IMR-90 (cell line): ENCODE data around the gene TMEM72. TPM values are rescaled to one million over a fixed set of nuclear protein-coding genes. Genes with fewer than 3 reads are reported as not detected.

Experiments used
- ATAC-seq: fragments of 200-7000 bp; cut with Tn5 transposase; 2 replicates; pipeline ENCODE4 v1.9.1; 2020; ENCODE audit warnings: low read depth, mild to moderate bottlenecking, moderate library complexity
- BruUV-seq: library from RNA; stranded (reverse); fragments of 400-500 nt; replicated peaks from 2 replicates; lab custom pipeline; 2021; lab: Mats Ljungman, UMichigan
- CTCF ChIA-PET: fragments of 300-600 bp; formaldehyde crosslinking; extraction: SDS; loops from one replicate; lab custom pipeline; 2021; ENCODE audit warnings: antibody characterized with exemption; lab: Yijun Ruan, JAX
- POLR2A ChIA-PET: fragments of 300-600 bp; sonication (Branson Sonifier 250); formaldehyde crosslinking; loops from one replicate; lab custom pipeline; 2022; ENCODE audit warnings: antibody characterized with exemption; ENCODE audit not compliant: unreplicated experiment; lab: Charles Lee
- DNase-seq: peaks from one replicate; pipeline ENCODE4 v3.0.0; 2013
- H2AFZ ChIP-seq: replicated peaks from 2 replicates; pipeline ENCODE3; 2013; ENCODE audit warnings: low read length, mild to moderate bottlenecking; ENCODE audit not compliant: poor library complexity
- H2AK5ac ChIP-seq: 2 replicates; pipeline ENCODE4 v1.6.1; 2013; ENCODE audit warnings: low read depth, low read length, inconsistent platforms
- H2AK9ac ChIP-seq: replicated peaks from 2 replicates; pipeline ENCODE3; 2013; ENCODE audit warnings: mild to moderate bottlenecking, low read depth, low read length, moderate library complexity; ENCODE audit not compliant: poor library complexity
- H2BK120ac ChIP-seq: 2 replicates; pipeline ENCODE4 v1.6.1; 2013; ENCODE audit warnings: low read depth, low read length, inconsistent platforms
- H2BK15ac ChIP-seq: 3 replicates; pipeline ENCODE4 v1.6.1; 2013; ENCODE audit warnings: low read depth, low read length, inconsistent platforms
- H2BK20ac ChIP-seq: 2 replicates; pipeline ENCODE4 v1.6.1; 2013; ENCODE audit warnings: low read depth, mild to moderate bottlenecking, inconsistent platforms, low read length, moderate library complexity
- H2BK5ac ChIP-seq: 2 replicates; pipeline ENCODE4 v1.6.1; 2013; ENCODE audit warnings: mild to moderate bottlenecking, low read depth, low read length, inconsistent platforms; ENCODE audit not compliant: poor library complexity, severe bottlenecking
- H3K14ac ChIP-seq: replicated peaks from 2 replicates; pipeline ENCODE4 v1.6.1; 2013; ENCODE audit warnings: low read depth, low read length, inconsistent platforms
- H3K18ac ChIP-seq: 2 replicates; pipeline ENCODE4 v1.6.1; 2013; ENCODE audit warnings: low read depth, low read length, control low read depth
- H3K23ac ChIP-seq: 2 replicates; pipeline ENCODE4 v1.6.1; 2013; ENCODE audit warnings: low read depth, low read length, inconsistent platforms
- H3K27ac ChIP-seq: 2 replicates; pipeline ENCODE4 v1.5.1; 2013; ENCODE audit warnings: mild to moderate bottlenecking, control low read depth, low read length; ENCODE audit not compliant: insufficient read depth
- H3K27me3 ChIP-seq: 2 replicates; pipeline ENCODE4 v1.6.1; 2013; ENCODE audit warnings: low read length; ENCODE audit not compliant: control insufficient read depth, insufficient read depth
- H3K36me3 ChIP-seq: 2 replicates; pipeline ENCODE4 v1.6.1; 2013; ENCODE audit warnings: low read length, mixed read lengths; ENCODE audit not compliant: control insufficient read depth, insufficient read depth
- H3K4ac ChIP-seq: 2 replicates; pipeline ENCODE4 v1.6.1; 2013; ENCODE audit warnings: low read depth, low read length, inconsistent platforms
- H3K4me1 ChIP-seq: 2 replicates; pipeline ENCODE4 v1.6.1; 2013; ENCODE audit warnings: low read length, mixed read lengths; ENCODE audit not compliant: control insufficient read depth, insufficient read depth
- H3K4me2 ChIP-seq: 2 replicates; pipeline ENCODE4 v1.6.1; 2013; ENCODE audit warnings: low read depth, mild to moderate bottlenecking, control low read depth, low read length, moderate library complexity
- H3K4me3 ChIP-seq: 2 replicates; pipeline ENCODE4 v1.5.1; 2013; ENCODE audit warnings: low read depth, mild to moderate bottlenecking, control low read depth, low read length, moderate library complexity; ENCODE audit not compliant: insufficient read depth
- H3K56ac ChIP-seq: 2 replicates; pipeline ENCODE4 v1.6.1; 2013; ENCODE audit warnings: low read length, inconsistent platforms; ENCODE audit not compliant: insufficient read depth; ENCODE audit errors: extremely low read depth
- H3K79me1 ChIP-seq, 2 experiments: 2 replicates each; pipeline ENCODE4 v1.6.1; 2013; ENCODE audit warnings: low read length in 2 of 2, inconsistent platforms in 1 of 2, low read depth in 1 of 2
- H3K9ac ChIP-seq: 2 replicates; pipeline ENCODE4 v1.6.1; 2013; ENCODE audit warnings: low read depth, low read length, control low read depth
- H3K9me1 ChIP-seq: 2 replicates; pipeline ENCODE4 v1.6.1; 2013; ENCODE audit warnings: low read length, inconsistent platforms; ENCODE audit not compliant: insufficient read depth
- H3K9me3 ChIP-seq: 2 replicates; pipeline ENCODE4 v1.6.1; 2013; ENCODE audit warnings: low read length; ENCODE audit not compliant: control insufficient read depth, insufficient read depth
- H4K20me1 ChIP-seq: 2 replicates; pipeline ENCODE4 v1.6.1; 2013; ENCODE audit warnings: low read length, inconsistent platforms; ENCODE audit not compliant: insufficient read depth
- H4K5ac ChIP-seq: 2 replicates; pipeline ENCODE4 v1.6.1; 2013; ENCODE audit warnings: mild to moderate bottlenecking, low read depth, low read length, control low read depth
- H4K8ac ChIP-seq, 2 experiments: 2 replicates each; pipeline ENCODE4 v1.6.1; 2013; ENCODE audit warnings: low read depth in 2 of 2, low read length in 2 of 2, control low read depth in 1 of 2, inconsistent platforms in 1 of 2
- H4K91ac ChIP-seq: 2 replicates; pipeline ENCODE4 v1.6.1; 2013; ENCODE audit warnings: low read depth, low read length, inconsistent platforms; ENCODE audit not compliant: insufficient read depth
- BHLHE40 ChIP-seq: fragments of 150-350 bp; IDR thresholded peaks from 2 replicates; pipeline ENCODE4 v1.6.1; 2016; ENCODE audit warnings: mild to moderate bottlenecking, low read depth, low read length
- RAD21 ChIP-seq: IDR thresholded peaks from 2 replicates; pipeline ENCODE4 v1.6.1; 2012; ENCODE audit warnings: low read length, improper control_type of control experiment
- WGBS, 2 experiments: methylation state at CpG; one replicate each; pipeline versions ENCODE4 v1.1.5 to v1.1.7; 2013; ENCODE audit warnings: missing lambda C conversion rate in 2 of 2; ENCODE audit not compliant: insufficient read length in 1 of 2; ENCODE audit errors: extremely low coverage in 2 of 2; 5-methylcytosine and 5-hydroxymethylcytosine counted together
- dilution Hi-C: fragments of 300-500 bp; cut with HindIII; formaldehyde crosslinking; loops from one replicate; pipeline ENCODE4 v1.14.3; 2018; ENCODE audit warnings: low sequenced_read_pairs; ENCODE audit not compliant: unreplicated experiment
- in situ Hi-C: fragments of 300-500 bp; cut with MboI; formaldehyde crosslinking; loops from 3 replicates; pipeline ENCODE4 v1.14.3; 2019; ENCODE audit warnings: low sequenced_read_pairs, inconsistent platforms, mixed read lengths
- intact Hi-C: fragments of 100-400 bp; cut with micrococcal nuclease; formaldehyde crosslinking; loops from 2 replicates; pipeline ENCODE4 v1.10.0; 2022
- polyA plus RNA-seq, 3 experiments: library from polyadenylated mRNA; depleted of rRNA; stranded (reverse); fragments of >200 nt; gene quantifications; 2 replicates each; pipeline ENCODE4 v1.2.3, GENCODE V29; 2012; ENCODE audit warnings: low replicate concordance in 1 of 3
- total RNA-seq: library from RNA; depleted of rRNA; stranded (reverse); fragments of >200 nt; gene quantifications from 2 replicates; pipeline ENCODE4 v1.2.3, GENCODE V29; 2012

The TMEM72 gene
- total and polyA plus RNA-seq, 2 of the 4 experiments (the other 2 are of a cell fraction), result not detected

GRCh38 chr10:44878706-44879530 is 32.2 kb upstream of the TMEM72 start:
- 3% methylated on average over 5 of the region's 29 CpGs; no CpG with 5 or more reads in 1 of the 2 experiments for WGBS, 2 experiments
- Histone ChIP-seq H3K79me1 (no peaks in the 10 kb centered on the region), H3K27ac (no peak overlapping the region), H2BK5ac (no peak overlapping the region), H3K4ac (peak overlapping the region; percentile 60), H2BK20ac (no peak overlapping the region), H3K14ac (peak overlapping the region; percentile 81), H3K9ac (peak overlapping the region; percentile 47), H3K18ac (no peak overlapping the region), H2BK120ac (peak overlapping the region; percentile 73; the same call in 1 of the 2 replicates), H2BK15ac (no peak overlapping the region), H4K5ac (peak overlapping the region; percentile 74), H3K4me2 (peak overlapping the region; percentile 75), H3K9me1 (peaks cover 3% of the 10 kb centered on the region), H3K36me3 (no peaks in the 10 kb centered on the region), H2AK5ac (no peak overlapping the region), H4K8ac (peak overlapping the region; percentile 23 to 94), H3K4me3 (peak overlapping the region; percentile 13), H2AFZ (peak overlapping the region; percentile 99), H3K23ac (peak overlapping the region; percentile 77; the same call in 1 of the 2 replicates), H3K27me3 (peaks cover 35% of the 10 kb centered on the region), H2AK9ac (peak overlapping the region; percentile 87), H3K9me3 (no peaks in the 10 kb centered on the region), H3K4me1 (peaks cover 9% of the 10 kb centered on the region), H4K91ac (peak overlapping the region; percentile 63), H4K20me1 (no peaks in the 10 kb centered on the region), H3K56ac (no peak overlapping the region)
- POLR2A ChIA-PET, result no interaction called here
- DNase-seq (peak; percentile 82), ATAC-seq (peak; percentile 97)
- 0 out of 2 replicates have a peak, but pooled peaks have one; percentile 5 for TF ChIP-seq RAD21
- TF ChIP-seq BHLHE40, result no peak
- in situ Hi-C loops, result no loop called here
- dilution Hi-C loops, result no loop called here
- CTCF ChIA-PET, result interaction anchor here (1.0 kb wide), 1 partner anchor 9 kb away, joined by 4 read pairs; no protein-coding TSS in a partner anchor
- BruUV-seq, result no TSS peak
- intact Hi-C loops, result no loop called here
